ENCODE results near the gene ADAMTS9.

The ADAMTS9 gene

GRCh38 chr3:64654013-64654412, 33.8 kb downstream of the ADAMTS9 start:
- no peaks in the 10 kb centered on the region for H3K27me3 Mint-ChIP-seq
- no peak overlapping the region for H3K27ac Mint-ChIP-seq
- H3K36me3 Mint-ChIP-seq (ENCODE audit: insufficient read depth) = no peaks in the 10 kb centered on the region
- no peak for ATAC-seq (replicated peaks)
- no peak overlapping the region for H3K4me3 Mint-ChIP-seq
- H3K9me3 Mint-ChIP-seq = peaks cover 3 to 6% of the 10 kb centered on the region in 2 donors
- H3K4me1 Mint-ChIP-seq (ENCODE audit: low read depth in 2 of 2) = no peaks in the 10 kb centered on the region
- DNase-seq = no peak

GRCh38 chr3:64653101-64653500, 34.7 kb downstream of the ADAMTS9 start:
- Mint-ChIP-seq H3K4me1 (ENCODE audit: low read depth in 2 of 2) (no peaks in the 10 kb centered on the region), H3K36me3 (ENCODE audit: insufficient read depth) (no peaks in the 10 kb centered on the region), H3K27me3 (no peaks in the 10 kb centered on the region), H3K9me3 (peaks cover 6% of the 10 kb centered on the region in 2 donors), H3K4me3 (no peak overlapping the region), H3K27ac (no peak overlapping the region)
- ATAC-seq (replicated peaks) = no peak
- no peak for DNase-seq

GRCh38 chr3:64651741-64652241, 36.0 kb downstream of the ADAMTS9 start:
- ATAC-seq (replicated peaks) (no peak), DNase-seq (no peak)
- Mint-ChIP-seq H3K4me1 (ENCODE audit: low read depth in 2 of 2) (no peaks in the 10 kb centered on the region), H3K27me3 (no peaks in the 10 kb centered on the region), H3K27ac (no peak overlapping the region), H3K36me3 (ENCODE audit: insufficient read depth) (no peaks in the 10 kb centered on the region), H3K9me3 (peaks cover 6% of the 10 kb centered on the region in 2 donors), H3K4me3 (no peak overlapping the region)

- H3K4me1 Mint-ChIP-seq (ENCODE audit: low read depth in 2 of 2) = no peaks in the 10 kb centered on the region
- H3K36me3 Mint-ChIP-seq (ENCODE audit: insufficient read depth) = no peaks in the 10 kb centered on the region
- DNase-seq (no peak), ATAC-seq (replicated peaks) (no peak)
- peaks cover 6% of the 10 kb centered on the region in 2 donors for H3K9me3 Mint-ChIP-seq
- no peak overlapping the region for H3K27ac Mint-ChIP-seq
- H3K4me3 Mint-ChIP-seq = no peak overlapping the region
- no peaks in the 10 kb centered on the region for H3K27me3 Mint-ChIP-seq
These were observed 36.5 kb downstream of the ADAMTS9 start for GRCh38 chr3:64651303-64651702.

- no peaks in the 10 kb centered on the region for H3K4me1 Mint-ChIP-seq (ENCODE audit: low read depth in 2 of 2)
- H3K36me3 Mint-ChIP-seq (ENCODE audit: insufficient read depth) = no peaks in the 10 kb centered on the region
- H3K27me3 Mint-ChIP-seq = no peaks in the 10 kb centered on the region
- ATAC-seq (replicated peaks) = no peak
- H3K27ac Mint-ChIP-seq = no peak overlapping the region
- no peak overlapping the region for H3K4me3 Mint-ChIP-seq
- peaks cover 6% of the 10 kb centered on the region in 2 donors for H3K9me3 Mint-ChIP-seq
- no peak for DNase-seq
These were observed 37.1 kb downstream of the ADAMTS9 start for GRCh38 chr3:64650715-64651114.

- no peaks in the 10 kb centered on the region for H3K36me3 Mint-ChIP-seq (ENCODE audit: insufficient read depth)
- H3K4me1 Mint-ChIP-seq (ENCODE audit: low read depth in 2 of 2) = no peaks in the 10 kb centered on the region
- H3K27me3 Mint-ChIP-seq = no peaks in the 10 kb centered on the region
- H3K27ac Mint-ChIP-seq = no peak overlapping the region
- ATAC-seq (replicated peaks) (no peak), DNase-seq (no peak)
- H3K4me3 Mint-ChIP-seq = no peak overlapping the region
- H3K9me3 Mint-ChIP-seq = peaks cover 6% of the 10 kb centered on the region in 2 donors
These were observed 37.6 kb downstream of the ADAMTS9 start for GRCh38 chr3:64650096-64650622.

GRCh38 chr3:64648927-64649906, 38.6 kb downstream of the ADAMTS9 start:
- ATAC-seq (replicated peaks) (no peak), DNase-seq (no peak)
- no peaks in the 10 kb centered on the region for H3K27me3 Mint-ChIP-seq
- H3K36me3 Mint-ChIP-seq (ENCODE audit: insufficient read depth) = no peaks in the 10 kb centered on the region
- no peaks in the 10 kb centered on the region for H3K4me1 Mint-ChIP-seq (ENCODE audit: low read depth in 2 of 2)
- no peak overlapping the region for H3K27ac Mint-ChIP-seq
- H3K9me3 Mint-ChIP-seq = peaks cover 6% of the 10 kb centered on the region in 2 donors
- no peak overlapping the region for H3K4me3 Mint-ChIP-seq

GRCh38 chr3:64647825-64648224, 40.0 kb downstream of the ADAMTS9 start:
- Mint-ChIP-seq H3K4me3 (no peak overlapping the region), H3K4me1 (ENCODE audit: low read depth in 2 of 2) (no peaks in the 10 kb centered on the region)
- ATAC-seq (replicated peaks) = no peak

GRCh38 chr3:64645243-64645642, 42.6 kb downstream of the ADAMTS9 start:
- DNase-seq (no peak), ATAC-seq (replicated peaks) (no peak)
- Mint-ChIP-seq H3K27ac (no peak overlapping the region), H3K36me3 (ENCODE audit: insufficient read depth) (no peaks in the 10 kb centered on the region), H3K4me1 (ENCODE audit: low read depth in 2 of 2) (no peaks in the 10 kb centered on the region), H3K4me3 (no peak overlapping the region), H3K9me3 (peaks cover 5% of the 10 kb centered on the region in 2 donors), H3K27me3 (no peaks in the 10 kb centered on the region)

More at GRCh38 chr3:64647825-64648224, 40.0 kb downstream of the ADAMTS9 start:
- no peak overlapping the region for H3K27ac Mint-ChIP-seq
- no peaks in the 10 kb centered on the region for H3K36me3 Mint-ChIP-seq (ENCODE audit: insufficient read depth)
- H3K27me3 Mint-ChIP-seq = no peaks in the 10 kb centered on the region
- DNase-seq = no peak
- H3K9me3 Mint-ChIP-seq = peaks cover 6% of the 10 kb centered on the region in 2 donors

GRCh38 chr3:64644483-64644882, 43.3 kb downstream of the ADAMTS9 start:
- DNase-seq (no peak), ATAC-seq (replicated peaks) (no peak)
- no peak overlapping the region for H3K27ac Mint-ChIP-seq
- H3K4me3 Mint-ChIP-seq = no peak overlapping the region
- H3K9me3 Mint-ChIP-seq = peaks cover 0 to 2% of the 10 kb centered on the region in 2 donors
- no peaks in the 10 kb centered on the region for H3K36me3 Mint-ChIP-seq (ENCODE audit: insufficient read depth)
- no peaks in the 10 kb centered on the region for H3K27me3 Mint-ChIP-seq
- H3K4me1 Mint-ChIP-seq (ENCODE audit: low read depth in 2 of 2) = no peaks in the 10 kb centered on the region

GRCh38 chr3:64642327-64643151, 45.3 kb downstream of the ADAMTS9 start:
- H3K27ac Mint-ChIP-seq = no peak overlapping the region
- H3K36me3 Mint-ChIP-seq (ENCODE audit: insufficient read depth) = no peaks in the 10 kb centered on the region
- no peaks in the 10 kb centered on the region for H3K27me3 Mint-ChIP-seq
- no peaks in the 10 kb centered on the region for H3K4me1 Mint-ChIP-seq (ENCODE audit: low read depth in 2 of 2)
- no peaks in the 10 kb centered on the region for H3K9me3 Mint-ChIP-seq
- no peak overlapping the region for H3K4me3 Mint-ChIP-seq
- no peak for ATAC-seq (replicated peaks)
- no peak for DNase-seq

- Mint-ChIP-seq H3K27me3 (no peaks in the 10 kb centered on the region), H3K4me3 (no peak overlapping the region), H3K27ac (no peak overlapping the region), H3K9me3 (no peaks in the 10 kb centered on the region), H3K36me3 (ENCODE audit: insufficient read depth) (no peaks in the 10 kb centered on the region), H3K4me1 (ENCODE audit: low read depth in 2 of 2) (no peaks in the 10 kb centered on the region)
- no peak for ATAC-seq (replicated peaks)
- DNase-seq = no peak
These were observed 48.8 kb downstream of the ADAMTS9 start for GRCh38 chr3:64638981-64639481.

GRCh38 chr3:64638511-64638910, 49.3 kb downstream of the ADAMTS9 start:
- H3K36me3 Mint-ChIP-seq (ENCODE audit: insufficient read depth) = no peaks in the 10 kb centered on the region
- no peaks in the 10 kb centered on the region for H3K9me3 Mint-ChIP-seq
- no peak for DNase-seq
- H3K4me1 Mint-ChIP-seq (ENCODE audit: low read depth in 2 of 2) = no peaks in the 10 kb centered on the region
- no peak overlapping the region for H3K4me3 Mint-ChIP-seq
- no peak overlapping the region for H3K27ac Mint-ChIP-seq
- ATAC-seq (replicated peaks) = no peak
- no peaks in the 10 kb centered on the region for H3K27me3 Mint-ChIP-seq
